Measurements from ENCODE around the gene TMEM37. TPM values are rescaled to one million over a fixed set of nuclear protein-coding genes. Genes with fewer than 3 reads are reported as not detected.

The TMEM37 gene
- polyA plus RNA-seq, 1 of the 3 experiments (the other 2 are of a cell fraction), result 0.25 TPM

DNA sequence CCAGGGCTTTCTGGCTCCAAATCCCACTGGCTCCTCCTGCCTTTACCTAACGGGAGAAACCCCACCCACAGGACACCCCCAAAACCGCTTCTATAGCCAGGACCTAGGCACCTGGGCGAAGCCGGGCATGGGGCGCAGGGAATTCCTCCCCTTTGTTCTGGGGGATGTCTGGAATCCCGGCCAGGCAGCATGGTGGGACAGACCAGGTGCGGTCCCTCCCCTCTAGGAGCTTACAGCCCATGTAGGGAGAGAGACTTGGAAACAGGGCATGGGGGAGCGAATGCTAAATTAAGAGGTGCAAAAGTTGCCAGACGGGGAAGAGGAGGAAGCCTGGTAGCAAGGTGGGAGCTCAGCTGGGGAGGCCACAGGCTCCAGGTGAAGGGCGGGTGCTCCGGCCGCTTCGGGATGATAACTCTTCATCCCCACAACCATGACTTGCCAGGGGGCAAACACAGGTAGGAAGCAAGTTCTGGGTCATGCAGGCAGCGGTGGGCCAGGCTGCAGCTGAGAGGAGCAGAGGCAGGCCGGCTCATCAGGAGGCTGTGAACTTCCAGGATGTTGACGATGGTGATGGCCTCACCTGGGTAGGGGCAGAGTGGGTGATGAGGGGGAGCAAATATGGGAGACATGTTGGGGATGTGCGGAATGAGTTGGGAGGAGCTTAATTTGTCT is 1.3 kb downstream of the TMEM37 start:
- Histone ChIP-seq H3K36me3 (replicated peaks in 1 of 2; ENCODE audit: control insufficient read depth in 1 of 2, insufficient read depth in 2 of 2, low read length in 1 of 2) (no peaks in the 10 kb centered on the region), H3F3A (replicated peaks; ENCODE audit: insufficient read depth) (no peaks in the 10 kb centered on the region), H3K4me2 (no peak overlapping the region), H4K20me1 (ENCODE audit: insufficient read depth) (no peaks in the 10 kb centered on the region), H3K27ac (ENCODE audit: low read depth in 2 of 2, low read length in 1 of 2) (no peak overlapping the region), H3K9ac (no peak overlapping the region), H3K27me3 (ENCODE audit: insufficient read depth) (peaks cover 12% of the 10 kb centered on the region; the same call in 1 of the 2 replicates), H3K79me2 (ENCODE audit: insufficient read depth) (no peaks in the 10 kb centered on the region), H2AFZ (ENCODE audit: low read depth) (no peak overlapping the region), H3K9me2 (no peaks in the 10 kb centered on the region), H3K4me3 (ENCODE audit: low read depth in 2 of 2, low read length in 1 of 2) (no peak overlapping the region), H3K9me3 (no peaks in the 10 kb centered on the region), H3K4me1 (ENCODE audit: control insufficient read depth in 1 of 2, insufficient read depth in 2 of 2, low read depth in 1 of 2, low read length in 1 of 2) (peaks cover 0 to 4% of the 10 kb centered on the region in 2 experiments; a peak in 2 of 4 replicates)
- ChIA-PET POLR2A (no interaction called here), CTCF (interaction anchor here (1.9 to 3.6 kb wide), 2 partner anchors 43 to 208 kb away, joined by 6 to 16 read pairs; no protein-coding TSS in a partner anchor)
- TF ChIP-seq EZH2phosphoT487 (IDR thresholded peaks at IDR 0.05; ENCODE audit: borderline replicate concordance, low read depth) (no peak), FOXM1 (IDR thresholded peaks at IDR 0.05; ENCODE audit: low read depth) (no peak), CHD2 (IDR thresholded peaks at IDR 0.05; ENCODE audit: low read length, partially characterized antibody) (no peak), RCOR1 (IDR thresholded peaks at IDR 0.05; ENCODE audit: low read length) (no peak), MXI1 (IDR thresholded peaks at IDR 0.05; ENCODE audit: low read depth, low read length) (no peak), GATA2 (CRISPR knock-in tag; IDR thresholded peaks at IDR 0.05) (no peak), YY1 (IDR thresholded peaks at IDR 0.05; ENCODE audit: low read depth) (no peak), TAF1 (IDR thresholded peaks at IDR 0.05; ENCODE audit: borderline replicate concordance, low read depth, low read length) (no peak), FOSL2 (IDR thresholded peaks at IDR 0.05; ENCODE audit: borderline replicate concordance, low read depth) (no peak), JUND (IDR thresholded peaks at IDR 0.05) (no peak), FOXJ3 (CRISPR knock-in tag; IDR thresholded peaks at IDR 0.05) (no peak), MEF2A (IDR thresholded peaks at IDR 0.05; ENCODE audit: borderline replicate concordance, low read depth) (no peak)
- TF ChIP-seq, protein P1, sequence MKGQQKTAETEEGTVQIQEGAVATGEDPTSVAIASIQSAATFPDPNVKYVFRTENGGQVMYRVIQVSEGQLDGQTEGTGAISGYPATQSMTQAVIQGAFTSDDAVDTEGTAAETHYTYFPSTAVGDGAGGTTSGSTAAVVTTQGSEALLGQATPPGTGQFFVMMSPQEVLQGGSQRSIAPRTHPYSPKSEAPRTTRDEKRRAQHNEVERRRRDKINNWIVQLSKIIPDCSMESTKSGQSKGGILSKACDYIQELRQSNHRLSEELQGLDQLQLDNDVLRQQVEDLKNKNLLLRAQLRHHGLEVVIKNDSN (IDR thresholded peaks at IDR 0.05; ENCODE audit: borderline replicate concordance, low read depth), result no peak
- TF ChIP-seq, protein P2, sequence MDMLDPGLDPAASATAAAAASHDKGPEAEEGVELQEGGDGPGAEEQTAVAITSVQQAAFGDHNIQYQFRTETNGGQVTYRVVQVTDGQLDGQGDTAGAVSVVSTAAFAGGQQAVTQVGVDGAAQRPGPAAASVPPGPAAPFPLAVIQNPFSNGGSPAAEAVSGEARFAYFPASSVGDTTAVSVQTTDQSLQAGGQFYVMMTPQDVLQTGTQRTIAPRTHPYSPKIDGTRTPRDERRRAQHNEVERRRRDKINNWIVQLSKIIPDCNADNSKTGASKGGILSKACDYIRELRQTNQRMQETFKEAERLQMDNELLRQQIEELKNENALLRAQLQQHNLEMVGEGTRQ (IDR thresholded peaks at IDR 0.05; ENCODE audit: borderline replicate concordance, low read depth, low read length), result no peak
- TF ChIP-seq, protein P3, sequence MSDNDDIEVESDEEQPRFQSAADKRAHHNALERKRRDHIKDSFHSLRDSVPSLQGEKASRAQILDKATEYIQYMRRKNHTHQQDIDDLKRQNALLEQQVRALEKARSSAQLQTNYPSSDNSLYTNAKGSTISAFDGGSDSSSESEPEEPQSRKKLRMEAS (IDR thresholded peaks at IDR 0.05; ENCODE audit: low read depth), result no peak
- TF ChIP-seq, protein P4, sequence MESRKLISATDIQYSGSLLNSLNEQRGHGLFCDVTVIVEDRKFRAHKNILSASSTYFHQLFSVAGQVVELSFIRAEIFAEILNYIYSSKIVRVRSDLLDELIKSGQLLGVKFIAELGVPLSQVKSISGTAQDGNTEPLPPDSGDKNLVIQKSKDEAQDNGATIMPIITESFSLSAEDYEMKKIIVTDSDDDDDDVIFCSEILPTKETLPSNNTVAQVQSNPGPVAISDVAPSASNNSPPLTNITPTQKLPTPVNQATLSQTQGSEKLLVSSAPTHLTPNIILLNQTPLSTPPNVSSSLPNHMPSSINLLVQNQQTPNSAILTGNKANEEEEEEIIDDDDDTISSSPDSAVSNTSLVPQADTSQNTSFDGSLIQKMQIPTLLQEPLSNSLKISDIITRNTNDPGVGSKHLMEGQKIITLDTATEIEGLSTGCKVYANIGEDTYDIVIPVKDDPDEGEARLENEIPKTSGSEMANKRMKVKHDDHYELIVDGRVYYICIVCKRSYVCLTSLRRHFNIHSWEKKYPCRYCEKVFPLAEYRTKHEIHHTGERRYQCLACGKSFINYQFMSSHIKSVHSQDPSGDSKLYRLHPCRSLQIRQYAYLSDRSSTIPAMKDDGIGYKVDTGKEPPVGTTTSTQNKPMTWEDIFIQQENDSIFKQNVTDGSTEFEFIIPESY (IDR thresholded peaks at IDR 0.05; ENCODE audit: borderline replicate concordance, low read depth), result no peak
- TF ChIP-seq, protein P5, sequence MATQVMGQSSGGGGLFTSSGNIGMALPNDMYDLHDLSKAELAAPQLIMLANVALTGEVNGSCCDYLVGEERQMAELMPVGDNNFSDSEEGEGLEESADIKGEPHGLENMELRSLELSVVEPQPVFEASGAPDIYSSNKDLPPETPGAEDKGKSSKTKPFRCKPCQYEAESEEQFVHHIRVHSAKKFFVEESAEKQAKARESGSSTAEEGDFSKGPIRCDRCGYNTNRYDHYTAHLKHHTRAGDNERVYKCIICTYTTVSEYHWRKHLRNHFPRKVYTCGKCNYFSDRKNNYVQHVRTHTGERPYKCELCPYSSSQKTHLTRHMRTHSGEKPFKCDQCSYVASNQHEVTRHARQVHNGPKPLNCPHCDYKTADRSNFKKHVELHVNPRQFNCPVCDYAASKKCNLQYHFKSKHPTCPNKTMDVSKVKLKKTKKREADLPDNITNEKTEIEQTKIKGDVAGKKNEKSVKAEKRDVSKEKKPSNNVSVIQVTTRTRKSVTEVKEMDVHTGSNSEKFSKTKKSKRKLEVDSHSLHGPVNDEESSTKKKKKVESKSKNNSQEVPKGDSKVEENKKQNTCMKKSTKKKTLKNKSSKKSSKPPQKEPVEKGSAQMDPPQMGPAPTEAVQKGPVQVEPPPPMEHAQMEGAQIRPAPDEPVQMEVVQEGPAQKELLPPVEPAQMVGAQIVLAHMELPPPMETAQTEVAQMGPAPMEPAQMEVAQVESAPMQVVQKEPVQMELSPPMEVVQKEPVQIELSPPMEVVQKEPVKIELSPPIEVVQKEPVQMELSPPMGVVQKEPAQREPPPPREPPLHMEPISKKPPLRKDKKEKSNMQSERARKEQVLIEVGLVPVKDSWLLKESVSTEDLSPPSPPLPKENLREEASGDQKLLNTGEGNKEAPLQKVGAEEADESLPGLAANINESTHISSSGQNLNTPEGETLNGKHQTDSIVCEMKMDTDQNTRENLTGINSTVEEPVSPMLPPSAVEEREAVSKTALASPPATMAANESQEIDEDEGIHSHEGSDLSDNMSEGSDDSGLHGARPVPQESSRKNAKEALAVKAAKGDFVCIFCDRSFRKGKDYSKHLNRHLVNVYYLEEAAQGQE (IDR thresholded peaks at IDR 0.05; ENCODE audit: low read depth, low read length), result no peak
- TF ChIP-seq, protein P6, sequence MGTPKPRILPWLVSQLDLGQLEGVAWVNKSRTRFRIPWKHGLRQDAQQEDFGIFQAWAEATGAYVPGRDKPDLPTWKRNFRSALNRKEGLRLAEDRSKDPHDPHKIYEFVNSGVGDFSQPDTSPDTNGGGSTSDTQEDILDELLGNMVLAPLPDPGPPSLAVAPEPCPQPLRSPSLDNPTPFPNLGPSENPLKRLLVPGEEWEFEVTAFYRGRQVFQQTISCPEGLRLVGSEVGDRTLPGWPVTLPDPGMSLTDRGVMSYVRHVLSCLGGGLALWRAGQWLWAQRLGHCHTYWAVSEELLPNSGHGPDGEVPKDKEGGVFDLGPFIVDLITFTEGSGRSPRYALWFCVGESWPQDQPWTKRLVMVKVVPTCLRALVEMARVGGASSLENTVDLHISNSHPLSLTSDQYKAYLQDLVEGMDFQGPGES (IDR thresholded peaks at IDR 0.05; ENCODE audit: low read depth, low read length), result no peak
- no peak for DNase-seq
- 93% methylated on average over 14 of the region's 17 CpGs for WGBS (ENCODE audit: low lambda C conversion rate)

Measured in SK-N-SH (cell line).